IMR-90 (cell line): ENCODE data around the gene CYB5A. TPM values are rescaled to one million over a fixed set of nuclear protein-coding genes. Genes with fewer than 3 reads are reported as not detected.

ENCODE experiments used
- ATAC-seq: fragments of 200-7000 bp; cut with Tn5 transposase; 2 replicates; pipeline ENCODE4 v1.9.1; 2020; ENCODE audit warnings: low read depth, mild to moderate bottlenecking, moderate library complexity
- BruUV-seq: library from RNA; stranded (reverse); fragments of 400-500 nt; replicated peaks from 2 replicates; lab custom pipeline; 2021; lab: Mats Ljungman, UMichigan
- CTCF ChIA-PET: fragments of 300-600 bp; formaldehyde crosslinking; extraction: SDS; loops from one replicate; lab custom pipeline; 2021; ENCODE audit warnings: antibody characterized with exemption; lab: Yijun Ruan, JAX
- POLR2A ChIA-PET: fragments of 300-600 bp; sonication (Branson Sonifier 250); formaldehyde crosslinking; loops from one replicate; lab custom pipeline; 2022; ENCODE audit warnings: antibody characterized with exemption; ENCODE audit not compliant: unreplicated experiment; lab: Charles Lee
- DNase-seq: peaks from one replicate; pipeline ENCODE4 v3.0.0; 2013
- H2AFZ ChIP-seq: replicated peaks from 2 replicates; pipeline ENCODE3; 2013; ENCODE audit warnings: low read length, mild to moderate bottlenecking; ENCODE audit not compliant: poor library complexity
- H2AK5ac ChIP-seq: 2 replicates; pipeline ENCODE4 v1.6.1; 2013; ENCODE audit warnings: low read depth, low read length, inconsistent platforms
- H2AK9ac ChIP-seq: replicated peaks from 2 replicates; pipeline ENCODE3; 2013; ENCODE audit warnings: mild to moderate bottlenecking, low read depth, low read length, moderate library complexity; ENCODE audit not compliant: poor library complexity
- H2BK120ac ChIP-seq: 2 replicates; pipeline ENCODE4 v1.6.1; 2013; ENCODE audit warnings: low read depth, low read length, inconsistent platforms
- H2BK15ac ChIP-seq: 3 replicates; pipeline ENCODE4 v1.6.1; 2013; ENCODE audit warnings: low read depth, low read length, inconsistent platforms
- H2BK20ac ChIP-seq: 2 replicates; pipeline ENCODE4 v1.6.1; 2013; ENCODE audit warnings: low read depth, mild to moderate bottlenecking, inconsistent platforms, low read length, moderate library complexity
- H2BK5ac ChIP-seq: 2 replicates; pipeline ENCODE4 v1.6.1; 2013; ENCODE audit warnings: mild to moderate bottlenecking, low read depth, low read length, inconsistent platforms; ENCODE audit not compliant: poor library complexity, severe bottlenecking
- H3K14ac ChIP-seq: replicated peaks from 2 replicates; pipeline ENCODE4 v1.6.1; 2013; ENCODE audit warnings: low read depth, low read length, inconsistent platforms
- H3K18ac ChIP-seq: 2 replicates; pipeline ENCODE4 v1.6.1; 2013; ENCODE audit warnings: low read depth, low read length, control low read depth
- H3K23ac ChIP-seq: 2 replicates; pipeline ENCODE4 v1.6.1; 2013; ENCODE audit warnings: low read depth, low read length, inconsistent platforms
- H3K27ac ChIP-seq: 2 replicates; pipeline ENCODE4 v1.5.1; 2013; ENCODE audit warnings: mild to moderate bottlenecking, control low read depth, low read length; ENCODE audit not compliant: insufficient read depth
- H3K27me3 ChIP-seq: 2 replicates; pipeline ENCODE4 v1.6.1; 2013; ENCODE audit warnings: low read length; ENCODE audit not compliant: control insufficient read depth, insufficient read depth
- H3K36me3 ChIP-seq: 2 replicates; pipeline ENCODE4 v1.6.1; 2013; ENCODE audit warnings: low read length, mixed read lengths; ENCODE audit not compliant: control insufficient read depth, insufficient read depth
- H3K4ac ChIP-seq: 2 replicates; pipeline ENCODE4 v1.6.1; 2013; ENCODE audit warnings: low read depth, low read length, inconsistent platforms
- H3K4me1 ChIP-seq: 2 replicates; pipeline ENCODE4 v1.6.1; 2013; ENCODE audit warnings: low read length, mixed read lengths; ENCODE audit not compliant: control insufficient read depth, insufficient read depth
- H3K4me2 ChIP-seq: 2 replicates; pipeline ENCODE4 v1.6.1; 2013; ENCODE audit warnings: low read depth, mild to moderate bottlenecking, control low read depth, low read length, moderate library complexity
- H3K4me3 ChIP-seq: 2 replicates; pipeline ENCODE4 v1.5.1; 2013; ENCODE audit warnings: low read depth, mild to moderate bottlenecking, control low read depth, low read length, moderate library complexity; ENCODE audit not compliant: insufficient read depth
- H3K56ac ChIP-seq: 2 replicates; pipeline ENCODE4 v1.6.1; 2013; ENCODE audit warnings: low read length, inconsistent platforms; ENCODE audit not compliant: insufficient read depth; ENCODE audit errors: extremely low read depth
- H3K79me1 ChIP-seq, 2 experiments: 2 replicates each; pipeline ENCODE4 v1.6.1; 2013; ENCODE audit warnings: low read length in 2 of 2, inconsistent platforms in 1 of 2, low read depth in 1 of 2
- H3K9ac ChIP-seq: 2 replicates; pipeline ENCODE4 v1.6.1; 2013; ENCODE audit warnings: low read depth, low read length, control low read depth
- H3K9me1 ChIP-seq: 2 replicates; pipeline ENCODE4 v1.6.1; 2013; ENCODE audit warnings: low read length, inconsistent platforms; ENCODE audit not compliant: insufficient read depth
- H3K9me3 ChIP-seq: 2 replicates; pipeline ENCODE4 v1.6.1; 2013; ENCODE audit warnings: low read length; ENCODE audit not compliant: control insufficient read depth, insufficient read depth
- H4K20me1 ChIP-seq: 2 replicates; pipeline ENCODE4 v1.6.1; 2013; ENCODE audit warnings: low read length, inconsistent platforms; ENCODE audit not compliant: insufficient read depth
- H4K5ac ChIP-seq: 2 replicates; pipeline ENCODE4 v1.6.1; 2013; ENCODE audit warnings: mild to moderate bottlenecking, low read depth, low read length, control low read depth
- H4K8ac ChIP-seq, 2 experiments: 2 replicates each; pipeline ENCODE4 v1.6.1; 2013; ENCODE audit warnings: low read depth in 2 of 2, low read length in 2 of 2, control low read depth in 1 of 2, inconsistent platforms in 1 of 2
- H4K91ac ChIP-seq: 2 replicates; pipeline ENCODE4 v1.6.1; 2013; ENCODE audit warnings: low read depth, low read length, inconsistent platforms; ENCODE audit not compliant: insufficient read depth
- BHLHE40 ChIP-seq: fragments of 150-350 bp; IDR thresholded peaks from 2 replicates; pipeline ENCODE4 v1.6.1; 2016; ENCODE audit warnings: mild to moderate bottlenecking, low read depth, low read length
- CEBPB ChIP-seq: IDR thresholded peaks from 2 replicates; pipeline ENCODE4 v1.6.1; 2012; ENCODE audit warnings: low read depth, low read length, improper control_type of control experiment
- ELK1 ChIP-seq: fragments of 150-350 bp; IDR thresholded peaks from 2 replicates; pipeline ENCODE4 v1.6.1; 2016; ENCODE audit warnings: low read depth, mild to moderate bottlenecking, low read length, moderate library complexity, borderline replicate concordance
- MAFK ChIP-seq: IDR thresholded peaks from 2 replicates; pipeline ENCODE4 v1.6.1; 2012; ENCODE audit warnings: low read depth, low read length, improper control_type of control experiment
- MAZ ChIP-seq: IDR thresholded peaks from 2 replicates; pipeline ENCODE4 v1.6.1; 2012; ENCODE audit warnings: low read depth, mild to moderate bottlenecking, low read length, improper control_type of control experiment, moderate library complexity, borderline replicate concordance
- MXI1 ChIP-seq: IDR thresholded peaks from 2 replicates; pipeline ENCODE4 v1.6.1; 2012; ENCODE audit warnings: low read depth, mild to moderate bottlenecking, low read length, moderate library complexity, borderline replicate concordance
- NFE2L2 ChIP-seq: fragments of 150-350 bp; IDR thresholded peaks from 2 replicates; pipeline ENCODE4 v1.6.1; 2016; ENCODE audit warnings: low read depth, mild to moderate bottlenecking, low read length
- RAD21 ChIP-seq: IDR thresholded peaks from 2 replicates; pipeline ENCODE4 v1.6.1; 2012; ENCODE audit warnings: low read length, improper control_type of control experiment
- RCOR1 ChIP-seq: IDR thresholded peaks from 2 replicates; pipeline ENCODE4 v1.6.1; 2012; ENCODE audit warnings: mild to moderate bottlenecking, low read length, improper control_type of control experiment; ENCODE audit not compliant: insufficient replicate concordance
- RFX5 ChIP-seq: IDR thresholded peaks from 2 replicates; pipeline ENCODE4 v1.8.0; 2012; ENCODE audit warnings: low read depth, mild to moderate bottlenecking, low read length, moderate library complexity
- SMC3 ChIP-seq: fragments of 150-350 bp; IDR thresholded peaks from 2 replicates; pipeline ENCODE4 v1.6.1; 2016; ENCODE audit warnings: low read depth, mild to moderate bottlenecking, antibody characterized with exemption, low read length, moderate library complexity
- USF2 ChIP-seq: fragments of 150-350 bp; IDR thresholded peaks from 2 replicates; pipeline ENCODE4 v1.6.1; 2017; ENCODE audit warnings: mild to moderate bottlenecking, antibody characterized with exemption, low read length, low read depth
- WGBS, 2 experiments: methylation state at CpG; one replicate each; pipeline versions ENCODE4 v1.1.5 to v1.1.7; 2013; ENCODE audit warnings: missing lambda C conversion rate in 2 of 2; ENCODE audit not compliant: insufficient read length in 1 of 2; ENCODE audit errors: extremely low coverage in 2 of 2; 5-methylcytosine and 5-hydroxymethylcytosine counted together
- dilution Hi-C: fragments of 300-500 bp; cut with HindIII; formaldehyde crosslinking; loops from one replicate; pipeline ENCODE4 v1.14.3; 2018; ENCODE audit warnings: low sequenced_read_pairs; ENCODE audit not compliant: unreplicated experiment
- in situ Hi-C: fragments of 300-500 bp; cut with MboI; formaldehyde crosslinking; loops from 3 replicates; pipeline ENCODE4 v1.14.3; 2019; ENCODE audit warnings: low sequenced_read_pairs, inconsistent platforms, mixed read lengths
- intact Hi-C: fragments of 100-400 bp; cut with micrococcal nuclease; formaldehyde crosslinking; loops from 2 replicates; pipeline ENCODE4 v1.10.0; 2022
- polyA plus RNA-seq, 3 experiments: library from polyadenylated mRNA; depleted of rRNA; stranded (reverse); fragments of >200 nt; gene quantifications; 2 replicates each; pipeline ENCODE4 v1.2.3, GENCODE V29; 2012; ENCODE audit warnings: low replicate concordance in 1 of 3
- total RNA-seq: library from RNA; depleted of rRNA; stranded (reverse); fragments of >200 nt; gene quantifications from 2 replicates; pipeline ENCODE4 v1.2.3, GENCODE V29; 2012

Gene CYB5A
- total and polyA plus RNA-seq, 2 of the 4 experiments (the other 2 are of a cell fraction), result 13.4 to 47.9 TPM

GRCh38 chr18:74215863-74216262 lies 75.9 kb downstream of the CYB5A start:
- no peak for DNase-seq
- Histone ChIP-seq H3K27me3 (peaks cover 18% of the 10 kb centered on the region), H2BK120ac (no peak overlapping the region), H4K5ac (no peak overlapping the region), H3K14ac (no peak overlapping the region), H2AK9ac (no peak overlapping the region), H3K36me3 (no peaks in the 10 kb centered on the region), H3K4ac (no peak overlapping the region), H4K20me1 (no peaks in the 10 kb centered on the region), H4K8ac (no peak overlapping the region), H2BK5ac (no peak overlapping the region), H3K27ac (no peak overlapping the region), H3K9ac (no peak overlapping the region), H3K79me1 (no peaks in the 10 kb centered on the region), H2BK20ac (no peak overlapping the region), H2AFZ (no peak overlapping the region), H2AK5ac (no peak overlapping the region), H2BK15ac (no peak overlapping the region), H3K18ac (no peak overlapping the region), H3K4me3 (no peak overlapping the region), H3K4me1 (no peaks in the 10 kb centered on the region), H4K91ac (no peak overlapping the region), H3K23ac (no peak overlapping the region), H3K9me3 (no peaks in the 10 kb centered on the region), H3K4me2 (no peak overlapping the region), H3K56ac (no peak overlapping the region), H3K9me1 (no peaks in the 10 kb centered on the region)
- no CpG with 5 or more reads among the region's 1 CpG for WGBS, 2 experiments
- in situ Hi-C loops, result loop anchor here (25.0 kb wide), 1 partner anchor 346 kb away; no protein-coding TSS in a partner anchor
- no peak for ATAC-seq
- BruUV-seq, result no TSS peak
- POLR2A ChIA-PET, result no interaction called here
- dilution Hi-C loops, result no loop called here
- intact Hi-C loops, result no loop called here
- CTCF ChIA-PET, result no interaction called here
- no peak for TF ChIP-seq MAZ
- TF ChIP-seq MAFK, result no peak
- TF ChIP-seq BHLHE40, result no peak
- no peak for TF ChIP-seq CEBPB
- no peak for TF ChIP-seq SMC3
- TF ChIP-seq USF2, result no peak
- no peak for TF ChIP-seq RCOR1
- no peak for TF ChIP-seq RAD21
- TF ChIP-seq ELK1, result no peak
- no peak for TF ChIP-seq RFX5
- TF ChIP-seq MXI1, result no peak
- no peak for TF ChIP-seq NFE2L2
